ENCODE data around the gene FILIP1.

FILIP1 gene

DNA sequence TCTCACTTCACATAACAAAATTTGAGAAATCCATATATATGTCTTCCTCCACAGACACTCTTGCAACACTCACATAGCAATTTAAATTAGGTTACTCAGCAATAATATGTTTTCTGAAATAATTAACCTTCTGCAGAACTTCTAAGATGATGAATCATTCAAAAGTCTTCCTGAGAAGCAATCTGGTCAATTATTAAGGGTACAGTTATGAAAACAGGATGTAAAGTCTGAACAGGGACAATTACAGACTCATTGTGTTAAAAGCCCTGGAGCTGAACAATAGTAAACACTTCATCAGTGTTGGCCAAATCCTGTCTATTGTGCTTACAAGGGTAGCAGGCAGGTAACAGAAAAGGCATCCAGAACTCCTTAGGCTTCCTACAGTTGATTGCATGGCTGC is 75.4 kb downstream of the FILIP1 start:
- Histone ChIP-seq H3K79me2 (ENCODE audit: low read length) (no peaks in the 10 kb centered on the region), H3K4me3 (ENCODE audit: low read length) (no peak overlapping the region), H2AFZ (ENCODE audit: low read depth, low read length) (no peak overlapping the region), H3K36me3 (replicated peaks; ENCODE audit: low read depth, low read length) (no peaks in the 10 kb centered on the region), H3K27me3 (ENCODE audit: low read depth, low read length) (no peaks in the 10 kb centered on the region), H3K27ac (ENCODE audit: low read length) (no peak overlapping the region), H3K9me3 (ENCODE audit: insufficient read depth, low read length) (no peaks in the 10 kb centered on the region), H3K4me2 (ENCODE audit: low read length) (no peak overlapping the region), H3K4me1 (ENCODE audit: low read length) (no peaks in the 10 kb centered on the region), H4K20me1 (ENCODE audit: insufficient read depth, low read length) (no peaks in the 10 kb centered on the region), H3K9ac (ENCODE audit: low read length) (no peak overlapping the region)
- TF ChIP-seq, protein P1, sequence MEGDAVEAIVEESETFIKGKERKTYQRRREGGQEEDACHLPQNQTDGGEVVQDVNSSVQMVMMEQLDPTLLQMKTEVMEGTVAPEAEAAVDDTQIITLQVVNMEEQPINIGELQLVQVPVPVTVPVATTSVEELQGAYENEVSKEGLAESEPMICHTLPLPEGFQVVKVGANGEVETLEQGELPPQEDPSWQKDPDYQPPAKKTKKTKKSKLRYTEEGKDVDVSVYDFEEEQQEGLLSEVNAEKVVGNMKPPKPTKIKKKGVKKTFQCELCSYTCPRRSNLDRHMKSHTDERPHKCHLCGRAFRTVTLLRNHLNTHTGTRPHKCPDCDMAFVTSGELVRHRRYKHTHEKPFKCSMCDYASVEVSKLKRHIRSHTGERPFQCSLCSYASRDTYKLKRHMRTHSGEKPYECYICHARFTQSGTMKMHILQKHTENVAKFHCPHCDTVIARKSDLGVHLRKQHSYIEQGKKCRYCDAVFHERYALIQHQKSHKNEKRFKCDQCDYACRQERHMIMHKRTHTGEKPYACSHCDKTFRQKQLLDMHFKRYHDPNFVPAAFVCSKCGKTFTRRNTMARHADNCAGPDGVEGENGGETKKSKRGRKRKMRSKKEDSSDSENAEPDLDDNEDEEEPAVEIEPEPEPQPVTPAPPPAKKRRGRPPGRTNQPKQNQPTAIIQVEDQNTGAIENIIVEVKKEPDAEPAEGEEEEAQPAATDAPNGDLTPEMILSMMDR (IDR thresholded peaks at IDR 0.05; ENCODE audit: low read depth, low read length), result no peak
- no peak for TF ChIP-seq EZH2phosphoT487 (IDR thresholded peaks at IDR 0.05; ENCODE audit: low read depth)

DNA sequence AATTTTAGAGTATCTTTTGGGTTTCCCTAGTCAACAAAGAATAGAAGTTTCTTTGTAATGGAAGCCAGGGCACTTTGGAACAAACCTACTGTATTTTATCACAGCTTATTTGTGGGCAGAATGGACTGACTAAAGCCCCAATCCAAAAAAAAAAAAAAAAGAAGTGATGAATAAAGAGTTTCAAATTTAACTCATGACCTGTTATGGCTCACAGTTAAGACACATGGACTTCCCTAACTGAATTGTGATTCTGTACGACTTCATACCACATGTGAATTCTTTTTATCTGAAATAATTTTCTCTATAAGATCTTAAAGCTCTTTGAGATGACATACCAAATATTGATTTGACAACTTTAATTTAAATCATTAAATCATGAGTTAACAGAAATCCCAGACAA is 77.2 kb downstream of the FILIP1 start:
- Histone ChIP-seq H3K79me2 (ENCODE audit: low read length) (no peaks in the 10 kb centered on the region), H4K20me1 (ENCODE audit: insufficient read depth, low read length) (no peaks in the 10 kb centered on the region), H2AFZ (ENCODE audit: low read depth, low read length) (no peak overlapping the region), H3K4me1 (ENCODE audit: low read length) (no peaks in the 10 kb centered on the region), H3K4me2 (ENCODE audit: low read length) (no peak overlapping the region), H3K4me3 (ENCODE audit: low read length) (no peak overlapping the region), H3K9me3 (ENCODE audit: insufficient read depth, low read length) (no peaks in the 10 kb centered on the region), H3K27me3 (ENCODE audit: low read depth, low read length) (no peaks in the 10 kb centered on the region), H3K36me3 (replicated peaks; ENCODE audit: low read depth, low read length) (no peaks in the 10 kb centered on the region), H3K9ac (ENCODE audit: low read length) (no peak overlapping the region), H3K27ac (ENCODE audit: low read length) (no peak overlapping the region)
- no peak for TF ChIP-seq EZH2phosphoT487 (IDR thresholded peaks at IDR 0.05; ENCODE audit: low read depth)
- TF ChIP-seq, protein P1 (IDR thresholded peaks at IDR 0.05; ENCODE audit: low read depth, low read length), result no peak

DNA sequence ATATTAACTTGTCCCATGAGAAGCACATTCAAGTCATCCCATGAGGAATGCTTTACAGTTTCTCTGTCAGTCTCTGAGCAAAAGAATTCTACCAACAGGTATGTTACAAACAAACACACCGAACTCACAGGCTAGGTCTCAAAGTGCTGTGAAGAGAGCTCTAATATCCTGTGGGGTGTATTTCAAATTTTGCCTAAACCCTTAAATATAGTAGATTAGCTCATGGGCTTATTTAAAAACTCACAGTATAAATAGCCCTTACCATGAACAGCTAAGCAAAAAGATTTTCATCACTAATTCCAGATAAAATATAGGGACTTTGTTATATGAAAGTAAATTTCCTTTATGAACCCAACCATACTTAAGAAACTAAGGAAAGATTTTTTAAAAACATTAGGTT is 77.8 kb downstream of the FILIP1 start:
- Histone ChIP-seq H3K4me1 (ENCODE audit: low read length) (no peaks in the 10 kb centered on the region), H3K79me2 (ENCODE audit: low read length) (no peaks in the 10 kb centered on the region), H3K27ac (ENCODE audit: low read length) (no peak overlapping the region), H3K4me3 (ENCODE audit: low read length) (no peak overlapping the region), H3K9ac (ENCODE audit: low read length) (no peak overlapping the region), H3K9me3 (ENCODE audit: insufficient read depth, low read length) (no peaks in the 10 kb centered on the region), H3K4me2 (ENCODE audit: low read length) (no peak overlapping the region), H2AFZ (ENCODE audit: low read depth, low read length) (no peak overlapping the region), H3K36me3 (replicated peaks; ENCODE audit: low read depth, low read length) (no peaks in the 10 kb centered on the region), H4K20me1 (ENCODE audit: insufficient read depth, low read length) (no peaks in the 10 kb centered on the region), H3K27me3 (ENCODE audit: low read depth, low read length) (no peaks in the 10 kb centered on the region)
- TF ChIP-seq EZH2phosphoT487 (IDR thresholded peaks at IDR 0.05; ENCODE audit: low read depth), result no peak
- TF ChIP-seq, protein P1 (IDR thresholded peaks at IDR 0.05; ENCODE audit: low read depth, low read length), result no peak

DNA sequence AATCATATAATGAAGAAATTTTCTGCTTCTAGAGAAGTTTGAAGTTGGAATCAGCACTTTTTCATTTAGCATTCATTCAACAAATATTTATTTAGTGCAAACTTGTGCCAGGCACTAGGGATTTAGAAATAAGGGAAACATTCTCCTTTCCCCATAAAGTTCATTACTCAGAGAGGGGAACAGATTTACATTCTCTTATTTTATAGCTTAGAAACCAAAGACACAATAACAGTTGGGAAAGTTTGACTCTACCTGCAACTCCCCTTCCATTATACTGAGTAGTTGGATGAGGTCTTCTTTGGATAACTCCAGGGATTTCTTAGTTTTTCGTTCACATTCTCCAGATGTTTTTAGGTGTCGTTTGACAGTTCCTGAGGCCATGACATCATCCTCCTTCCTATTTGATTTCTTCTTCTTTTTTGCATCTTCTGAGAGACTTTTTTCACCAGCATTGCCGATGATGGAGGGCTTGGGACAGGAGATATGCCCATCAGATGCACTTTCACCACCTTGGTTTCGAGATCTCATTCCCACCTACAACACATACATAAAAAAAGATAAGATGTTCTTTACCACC is 79.1 kb downstream of the FILIP1 start:
- no peaks in the 10 kb centered on the region for H4K20me1 ChIP-seq (ENCODE audit: insufficient read depth, low read length)
- H3K4me1 ChIP-seq (ENCODE audit: low read length), result no peaks in the 10 kb centered on the region
- TF ChIP-seq, protein P1 (IDR thresholded peaks at IDR 0.05; ENCODE audit: low read depth, low read length), result no peak
- no peak for TF ChIP-seq EZH2phosphoT487 (IDR thresholded peaks at IDR 0.05; ENCODE audit: low read depth)
- H3K36me3 ChIP-seq (replicated peaks; ENCODE audit: low read depth, low read length), result peaks cover 2% of the 10 kb centered on the region
- no peak overlapping the region for H3K9ac ChIP-seq (ENCODE audit: low read length)
- no peak overlapping the region for H3K4me2 ChIP-seq (ENCODE audit: low read length)
- H3K4me3 ChIP-seq (ENCODE audit: low read length), result no peak overlapping the region
- no peak overlapping the region for H3K27ac ChIP-seq (ENCODE audit: low read length)
- H3K27me3 ChIP-seq (ENCODE audit: low read depth, low read length), result no peaks in the 10 kb centered on the region
- 0 out of 2 replicates have a peak, but pooled peaks cover 3% of the 10 kb centered on the region for H3K9me3 ChIP-seq (ENCODE audit: insufficient read depth, low read length)
- no peaks in the 10 kb centered on the region for H3K79me2 ChIP-seq (ENCODE audit: low read length)
- 0 out of 2 replicates have a peak overlapping the region, but pooled peaks have one; percentile 12 for H2AFZ ChIP-seq (ENCODE audit: low read depth, low read length)

All from OCI-LY3 (cell line).